HCT116 (cell line): ENCODE results near the gene THRB. TPM values are rescaled to one million over a fixed set of nuclear protein-coding genes. Genes with fewer than 3 reads are reported as not detected.

Experiments used
- CEBPB ChIP-seq: IDR thresholded peaks from 2 replicates; pipeline ENCODE4 v1.6.1; 2012; ENCODE audit warnings: low read depth
- ELF1 ChIP-seq: IDR thresholded peaks from 2 replicates; pipeline ENCODE4 v1.6.1; 2012; ENCODE audit warnings: low read depth, borderline replicate concordance
- EZH2 ChIP-seq: fragments of 200-600 bp; sonication (generic); IDR thresholded peaks from 2 replicates; pipeline ENCODE4 v1.6.1; 2017; ENCODE audit warnings: antibody characterized with exemption, mixed run types
- JUND ChIP-seq: IDR thresholded peaks from 2 replicates; pipeline ENCODE4 v1.6.1; 2012
- POLR2AphosphoS5 ChIP-seq: IDR thresholded peaks from 2 replicates; pipeline ENCODE4 v1.6.1; 2011; ENCODE audit warnings: mild to moderate bottlenecking, low read depth, low read length, moderate library complexity
- REST ChIP-seq: IDR thresholded peaks from 2 replicates; pipeline ENCODE4 v1.6.1; 2012; ENCODE audit warnings: low read depth
- SIN3A ChIP-seq: IDR thresholded peaks from 2 replicates; pipeline ENCODE4 v1.6.1; 2012; ENCODE audit warnings: low read depth
- SRF ChIP-seq: IDR thresholded peaks from 2 replicates; pipeline ENCODE4 v1.6.1; 2012; ENCODE audit warnings: low read depth
- TCF7L2 ChIP-seq: IDR thresholded peaks from 2 replicates; pipeline ENCODE4 v1.7.0; 2011; ENCODE audit warnings: borderline replicate concordance, inconsistent platforms; ENCODE audit not compliant: insufficient read depth, insufficient read length; ENCODE audit errors: extremely low read depth
- YY1 ChIP-seq: IDR thresholded peaks from 2 replicates; pipeline ENCODE4 v1.6.1; 2011; ENCODE audit warnings: low read length, low read depth, moderate library complexity, mild to moderate bottlenecking; ENCODE audit not compliant: insufficient replicate concordance; ENCODE audit errors: extremely low read depth
- ZNF274 ChIP-seq: fragments of 200-500 bp; sonication (Bioruptor generic); IDR thresholded peaks from 2 replicates; pipeline ENCODE4 v1.6.1; 2014; ENCODE audit warnings: mild to moderate bottlenecking, low read depth, low read length, inconsistent platforms
- total RNA-seq: library from RNA; stranded (reverse); gene quantifications from one replicate; pipeline ENCODE4 v1.2.1, GENCODE V29; 2021; ENCODE audit not compliant: unreplicated experiment
- TF ChIP-seq, protein P1 (sequence below), 3 experiments: fragments of 200-600 bp in 1 of 3; sonication (generic) in 1 of 3; IDR thresholded peaks in 2 of 3; conservative IDR thresholded peaks in 1 of 3; 2 replicates each; pipeline ENCODE4 v1.5.1; 2012 to 2017; ENCODE audit warnings: low read depth in 2 of 3, low read length in 2 of 3, antibody characterized with exemption in 1 of 3, borderline replicate concordance in 1 of 3, control low read depth in 1 of 3, mild to moderate bottlenecking in 1 of 3, mixed read lengths in 1 of 3, mixed run types in 1 of 3, moderate library complexity in 1 of 3; ENCODE audit not compliant: insufficient read depth in 1 of 3

THRB gene
- total RNA-seq, 1 experiment from 2014 or later: 2.5 TPM

DNA sequence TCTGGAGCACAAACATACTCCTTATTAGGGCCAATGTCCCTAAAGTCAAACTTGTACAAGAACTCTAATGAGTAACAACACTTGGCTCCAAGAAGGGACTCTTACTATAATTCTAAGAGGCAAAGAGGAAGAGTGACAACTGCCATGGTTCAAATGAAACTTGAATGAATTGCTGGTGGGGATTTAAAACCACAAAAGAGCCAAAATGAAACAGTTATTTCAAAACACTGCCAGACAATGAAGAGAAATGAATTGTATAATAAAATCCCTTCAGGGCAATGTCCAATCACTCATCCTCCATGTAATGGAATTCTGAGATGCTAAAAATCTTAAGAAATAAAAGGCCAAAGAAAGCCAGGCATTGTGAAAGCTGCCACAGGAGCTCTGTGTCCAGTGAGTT, 14.2 kb downstream of the THRB start (continued):
- TF ChIP-seq REST: no peak
- TF ChIP-seq EZH2: no peak
- no peak for TF ChIP-seq ZNF274
- TF ChIP-seq CEBPB: no peak
- TF ChIP-seq SIN3A: no peak
- TF ChIP-seq, protein P1, sequence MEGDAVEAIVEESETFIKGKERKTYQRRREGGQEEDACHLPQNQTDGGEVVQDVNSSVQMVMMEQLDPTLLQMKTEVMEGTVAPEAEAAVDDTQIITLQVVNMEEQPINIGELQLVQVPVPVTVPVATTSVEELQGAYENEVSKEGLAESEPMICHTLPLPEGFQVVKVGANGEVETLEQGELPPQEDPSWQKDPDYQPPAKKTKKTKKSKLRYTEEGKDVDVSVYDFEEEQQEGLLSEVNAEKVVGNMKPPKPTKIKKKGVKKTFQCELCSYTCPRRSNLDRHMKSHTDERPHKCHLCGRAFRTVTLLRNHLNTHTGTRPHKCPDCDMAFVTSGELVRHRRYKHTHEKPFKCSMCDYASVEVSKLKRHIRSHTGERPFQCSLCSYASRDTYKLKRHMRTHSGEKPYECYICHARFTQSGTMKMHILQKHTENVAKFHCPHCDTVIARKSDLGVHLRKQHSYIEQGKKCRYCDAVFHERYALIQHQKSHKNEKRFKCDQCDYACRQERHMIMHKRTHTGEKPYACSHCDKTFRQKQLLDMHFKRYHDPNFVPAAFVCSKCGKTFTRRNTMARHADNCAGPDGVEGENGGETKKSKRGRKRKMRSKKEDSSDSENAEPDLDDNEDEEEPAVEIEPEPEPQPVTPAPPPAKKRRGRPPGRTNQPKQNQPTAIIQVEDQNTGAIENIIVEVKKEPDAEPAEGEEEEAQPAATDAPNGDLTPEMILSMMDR (IDR thresholded peaks at IDR 0.05 in 2 of 3, conservative IDR thresholded peaks at IDR 0.05 in 1 of 3; ENCODE audit: borderline replicate concordance in 1 of 3, insufficient read depth in 1 of 3, low read depth in 2 of 3, low read length in 2 of 3): no peak
- no peak for TF ChIP-seq SRF
- TF ChIP-seq JUND: no peak
- TF ChIP-seq ELF1: no peak
- TF ChIP-seq YY1: no peak
- no peak for TF ChIP-seq POLR2AphosphoS5
- TF ChIP-seq TCF7L2: no peak
